GM18909 (cell line): ENCODE results near the gene ANK3.

Experiments
- ATAC-seq: cut with Tn5 transposase; IDR thresholded peaks from one replicate; pipeline ENCODE4 v1.9.1; 2021; ENCODE audit warnings: mild to moderate bottlenecking; ENCODE audit not compliant: unreplicated experiment, poor library complexity

The ANK3 gene

GRCh38 chr10:60291344-60291930, 98.2 kb downstream of the ANK3 start:
- ATAC-seq = no peak

DNA sequence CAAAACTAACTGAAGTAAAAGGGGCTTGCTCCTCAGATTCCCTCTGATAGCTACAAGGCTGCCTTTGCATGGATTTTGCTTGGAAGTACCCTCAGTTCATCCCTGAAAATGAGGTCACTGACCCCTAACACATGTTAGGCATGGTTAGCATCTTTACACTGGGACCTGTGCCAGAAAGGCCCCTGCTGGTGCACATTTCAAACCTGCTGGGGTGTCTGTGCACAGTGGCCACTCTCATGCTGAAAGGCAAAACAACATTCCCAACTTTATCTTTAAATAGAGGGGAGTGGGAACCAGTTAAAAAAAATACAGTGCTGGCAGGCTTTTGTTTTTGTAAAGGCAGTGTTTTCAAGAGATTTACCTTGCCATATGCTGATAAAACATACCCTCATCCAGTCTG, 99.1 kb downstream of the ANK3 start:
- no peak for ATAC-seq

DNA sequence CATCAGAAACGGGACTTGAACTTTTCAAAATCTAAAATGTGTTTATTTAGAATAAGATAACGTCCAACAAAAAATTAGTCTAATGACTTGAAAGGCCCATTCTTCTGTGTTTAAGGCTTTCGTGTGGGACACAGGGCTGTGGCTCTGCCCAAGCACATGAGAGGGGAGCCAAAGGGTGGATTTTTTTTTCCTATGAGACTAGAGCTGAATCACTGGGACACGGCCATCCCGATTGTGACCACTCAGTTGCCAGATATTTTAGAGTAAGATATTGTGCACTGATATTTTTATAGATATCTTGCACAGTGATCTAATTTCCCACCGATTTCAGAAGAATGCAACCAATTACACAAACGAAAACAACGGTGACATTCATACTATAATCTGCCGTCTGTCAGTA, 99.9 kb downstream of the ANK3 start:
- ATAC-seq = no peak

GRCh38 chr10:60288256-60288655, 101.4 kb downstream of the ANK3 start:
- no peak for ATAC-seq

- no peak for ATAC-seq
Observed at GRCh38 chr10:60286559-60286958, 103.1 kb downstream of the ANK3 start.

DNA sequence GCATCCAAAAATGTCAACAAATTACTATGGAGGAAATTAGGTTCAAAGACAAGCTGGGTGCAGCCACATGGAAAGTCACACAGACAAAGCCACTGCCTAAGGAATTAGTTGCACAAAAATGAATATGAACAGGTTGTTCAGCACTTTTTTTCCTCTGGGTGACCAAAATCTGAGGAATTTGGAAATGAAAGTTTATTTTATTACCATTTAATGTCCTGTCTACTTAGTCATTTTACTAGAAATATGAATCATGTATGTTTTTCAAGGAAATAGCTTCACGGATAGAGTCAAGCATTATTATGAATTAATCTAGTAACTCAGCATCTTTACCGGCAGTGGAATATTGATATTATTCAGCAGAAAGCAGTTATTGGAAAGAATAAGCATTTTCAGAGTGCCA, 106.3 kb downstream of the ANK3 start:
- ATAC-seq = no peak

DNA sequence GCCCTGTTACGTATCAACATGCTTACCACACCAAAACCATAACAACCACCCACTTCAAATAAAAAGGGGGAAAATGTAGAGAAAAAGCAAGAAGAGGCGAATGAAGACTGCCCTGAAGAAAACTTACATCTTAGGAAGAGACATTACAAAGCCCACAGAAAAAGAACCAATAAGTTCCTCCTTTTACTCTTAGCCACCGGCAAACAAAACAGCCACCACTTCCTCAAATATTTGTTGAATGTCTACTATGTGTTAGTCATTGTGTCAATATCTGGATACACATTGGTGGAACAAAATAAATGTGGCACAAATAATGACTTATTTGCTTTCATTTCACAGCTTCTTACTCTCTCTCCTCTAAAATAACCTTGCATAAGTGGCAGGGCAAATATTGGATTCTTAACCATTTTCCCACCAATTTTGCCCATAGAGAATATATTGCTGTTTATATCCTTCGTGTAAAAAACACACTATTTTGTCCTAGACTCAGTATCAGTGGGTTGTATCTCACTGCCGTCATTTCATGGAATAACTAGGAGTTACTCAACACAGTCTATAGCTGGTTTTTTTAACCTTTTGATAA, 106.8 kb downstream of the ANK3 start:
- ATAC-seq = no peak

DNA sequence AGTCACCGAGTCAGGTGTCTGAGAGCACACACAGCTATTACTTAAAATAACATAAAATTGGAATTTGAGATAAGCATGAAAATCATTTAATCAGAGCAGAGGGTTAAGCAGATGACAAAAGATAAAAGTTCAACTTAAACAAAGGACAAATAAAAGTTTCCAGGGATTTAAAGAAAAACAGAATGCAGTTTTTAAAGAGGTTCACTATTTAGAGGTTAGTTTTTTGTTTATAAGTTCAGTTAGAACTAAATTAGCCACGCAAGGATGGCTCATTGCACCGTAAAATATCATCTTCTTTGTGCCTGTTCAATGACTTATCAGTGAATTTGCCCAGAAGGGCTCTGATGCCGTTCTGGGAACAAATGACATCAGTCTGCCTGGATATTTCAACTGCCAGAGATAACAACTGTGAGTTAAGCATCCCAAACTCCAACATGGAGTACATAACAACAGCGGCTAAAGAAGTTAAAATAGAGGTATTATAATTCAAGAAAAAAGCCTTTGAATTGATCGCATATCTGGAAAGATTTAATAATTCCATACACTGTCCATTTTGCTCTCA, 107.8 kb downstream of the ANK3 start:
- ATAC-seq = no peak

DNA sequence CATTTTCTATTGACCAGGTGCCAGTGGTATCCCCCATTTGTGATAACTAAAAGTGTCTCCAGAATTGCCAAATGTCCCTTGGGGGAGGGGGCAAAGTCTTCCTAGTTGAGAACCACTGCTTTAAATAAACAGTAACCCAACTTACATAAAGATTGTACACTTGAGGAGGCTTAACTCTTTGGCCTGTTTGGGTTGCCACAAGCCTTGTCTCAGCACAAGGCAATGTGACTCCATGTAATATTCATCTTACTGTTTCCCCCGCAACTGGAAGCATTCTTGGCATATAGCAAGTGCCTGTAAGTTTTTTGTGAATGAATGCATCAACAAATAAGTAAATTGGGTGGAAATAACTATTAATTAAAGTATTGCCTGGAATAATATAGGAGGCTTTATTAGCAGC, 108.3 kb downstream of the ANK3 start:
- ATAC-seq = no peak

GRCh38 chr10:60280475-60280874, 109.2 kb downstream of the ANK3 start:
- ATAC-seq = no peak

GRCh38 chr10:60277656-60278055, 112.0 kb downstream of the ANK3 start:
- ATAC-seq = no peak

DNA sequence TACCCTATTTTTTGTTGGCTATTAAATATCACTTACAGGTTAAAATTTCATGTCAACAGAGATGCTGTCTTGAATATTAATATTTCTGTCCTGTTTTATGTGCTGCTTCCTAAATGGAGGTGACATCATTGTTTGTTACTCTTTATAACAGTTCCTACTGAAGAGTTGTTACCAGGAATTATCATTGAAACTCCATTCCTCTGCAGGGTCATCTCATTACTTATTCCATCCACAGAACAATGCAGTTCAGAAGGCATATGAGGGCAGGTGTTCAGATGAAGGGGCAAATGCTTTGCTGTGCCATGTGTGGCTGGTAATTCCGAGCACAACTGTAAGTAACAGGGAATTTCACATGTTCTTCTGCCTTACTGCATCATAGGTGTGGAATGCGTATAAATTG, 113.4 kb downstream of the ANK3 start:
- ATAC-seq = no peak

DNA sequence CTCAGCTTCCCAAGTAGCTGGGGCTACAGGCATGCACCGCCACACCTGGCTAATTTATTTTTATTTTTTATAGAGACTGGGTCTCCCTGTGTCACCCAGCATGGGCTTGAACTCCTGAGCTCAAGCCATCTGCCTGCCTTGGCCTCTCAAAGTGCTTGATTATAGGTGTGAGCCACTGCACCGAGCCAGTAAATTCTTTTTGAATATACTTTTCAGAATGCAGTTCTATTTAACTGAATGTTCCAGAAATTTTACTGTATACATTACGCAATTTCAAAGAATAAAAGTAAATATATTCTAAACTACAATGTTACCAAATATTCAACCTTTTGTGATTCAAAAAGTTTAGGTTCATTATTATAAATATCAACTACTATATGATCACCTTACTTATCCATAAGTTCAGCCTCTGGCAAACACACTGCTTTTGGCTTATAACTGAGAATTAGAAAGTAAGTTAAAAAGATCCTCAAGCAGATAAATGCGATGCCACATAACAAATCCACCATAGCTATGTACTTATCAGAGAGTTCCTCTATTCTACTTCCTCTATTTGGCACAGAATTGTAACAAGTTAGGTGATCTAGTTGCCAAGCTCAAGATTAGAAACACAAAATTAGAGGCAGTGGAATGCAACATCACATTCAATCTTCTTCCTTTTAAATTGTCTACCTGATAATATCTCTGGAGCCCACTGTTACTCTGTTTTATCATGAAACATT, 118.2 kb downstream of the ANK3 start:
- no peak for ATAC-seq

DNA sequence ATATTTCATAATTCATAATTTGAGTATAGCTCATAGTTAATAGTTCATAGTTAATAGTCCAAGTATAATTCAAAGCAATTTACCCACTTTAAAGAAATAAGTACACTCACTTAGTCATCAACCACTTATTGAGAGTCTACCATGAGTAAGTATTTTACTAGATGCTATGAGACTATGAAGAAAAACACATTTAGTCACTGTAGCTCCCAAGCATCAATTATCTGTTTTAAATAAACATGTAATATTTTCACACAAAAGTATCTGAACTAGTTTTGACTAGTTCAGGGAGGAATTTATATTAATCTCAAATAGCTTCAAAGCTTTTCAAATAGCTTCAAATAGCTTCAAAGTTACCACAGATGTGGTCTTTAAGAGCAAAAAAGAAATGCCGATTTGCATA, 119.2 kb downstream of the ANK3 start:
- ATAC-seq = no peak

- ATAC-seq = no peak
Observed at GRCh38 chr10:60267802-60268201, 121.9 kb downstream of the ANK3 start.

- no peak for ATAC-seq
Observed at GRCh38 chr10:60266513-60266912, 123.2 kb downstream of the ANK3 start.

GRCh38 chr10:60262647-60263126, 127.0 kb downstream of the ANK3 start:
- ATAC-seq = no peak

- ATAC-seq = no peak
Observed at GRCh38 chr10:60260321-60260720, 129.4 kb downstream of the ANK3 start.

GRCh38 chr10:60258429-60258797, 131.3 kb downstream of the ANK3 start:
- ATAC-seq = no peak

DNA sequence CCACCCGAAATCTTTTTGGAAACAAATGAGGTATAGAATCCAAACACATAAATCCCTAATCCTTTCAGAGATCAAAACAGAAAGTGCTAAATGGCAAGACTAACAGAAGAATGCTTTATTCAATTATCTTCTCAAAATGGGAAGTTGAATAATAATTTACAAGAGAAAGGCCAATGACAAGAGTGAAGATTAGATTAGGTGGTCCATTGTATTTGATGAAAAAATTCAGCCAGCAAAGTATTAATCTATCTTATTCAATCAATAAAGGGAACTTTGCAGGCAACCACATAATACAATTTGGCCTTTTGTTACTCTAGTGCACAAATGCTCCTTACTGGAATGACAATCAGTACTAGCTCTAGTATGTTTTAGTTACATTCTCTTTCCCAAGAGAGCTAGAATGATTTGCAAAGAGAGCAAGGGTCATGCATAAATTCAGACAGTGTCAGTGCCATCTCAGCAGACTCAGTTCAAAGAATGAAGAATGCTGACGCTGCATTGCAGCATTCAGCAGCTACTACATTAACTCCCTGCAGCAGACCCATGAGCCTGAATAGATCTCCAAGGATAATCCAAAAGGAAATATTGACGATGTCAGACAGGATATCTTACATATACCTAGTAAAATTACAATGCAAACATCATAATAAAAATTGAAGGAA, 131.8 kb downstream of the ANK3 start:
- ATAC-seq = no peak

DNA sequence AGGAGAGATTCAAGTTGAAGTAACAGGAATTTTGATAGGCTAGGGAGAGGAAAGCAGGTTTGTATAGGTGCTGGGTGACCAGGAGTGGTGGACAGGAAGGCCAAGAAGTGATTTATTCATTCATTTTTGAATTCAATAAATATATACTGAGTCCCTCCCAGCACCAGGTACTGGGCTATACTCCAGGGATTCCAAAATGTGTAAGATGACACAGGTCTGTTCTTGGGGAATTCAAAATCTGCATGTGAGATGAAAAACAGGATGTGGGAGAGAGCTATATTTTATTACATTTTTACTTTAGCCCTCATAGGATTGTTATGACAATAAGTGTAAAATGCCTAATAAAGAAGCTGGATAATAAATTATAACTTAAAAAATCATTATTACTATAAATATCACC, 134.9 kb downstream of the ANK3 start:
- ATAC-seq = no peak
